Upper lobe of right lung (tissue), 1 donor: Measurements from ENCODE around the gene TPPP. TPM values are rescaled to one million over a fixed set of nuclear protein-coding genes. Genes with fewer than 3 reads are reported as not detected.
A peak's percentile ranks its signal among the peaks of the same experiment; 100 is the strongest.

ENCODE experiments used
- ATAC-seq: fragments of 200-7000 bp; cut with Tn5 transposase; one replicate; pipeline ENCODE4 v1.9.1; 2020; ENCODE audit warnings: mild to moderate bottlenecking, moderate library complexity
- DNase-seq: peaks from one replicate; pipeline ENCODE4 v3.0.0-alpha.2; 2020
- H3K27ac ChIP-seq: fragments of 200-600 bp; one replicate; pipeline ENCODE4 v1.8.0; 2022
- H3K27me3 ChIP-seq: fragments of 200-600 bp; one replicate; pipeline ENCODE4 v1.8.0; 2022; ENCODE audit warnings: mild to moderate bottlenecking
- H3K36me3 ChIP-seq: fragments of 200-600 bp; one replicate; pipeline ENCODE4 v1.8.0; 2022
- H3K4me1 ChIP-seq: fragments of 200-600 bp; one replicate; pipeline ENCODE4 v1.8.0; 2022
- H3K4me3 ChIP-seq: fragments of 200-600 bp; one replicate; pipeline ENCODE4 v1.8.0; 2022; ENCODE audit warnings: mild to moderate bottlenecking
- H3K9me3 ChIP-seq: fragments of 200-600 bp; one replicate; pipeline ENCODE4 v1.8.0; 2022
- CTCF ChIP-seq: fragments of 200-600 bp; IDR thresholded peaks from one replicate; pipeline ENCODE4 v1.8.0; 2022; ENCODE audit warnings: antibody characterized with exemption
- intact Hi-C: fragments of 100-400 bp; cut with DNase I; formaldehyde crosslinking; loops from one replicate; pipeline ENCODE4 v1.11.0; 2022
- total RNA-seq: library from RNA; stranded (reverse); fragmentation: NEBNext Ultra II Directional; extraction: Animal tissue kit (Norgen Biotek cat#: 25700); gene quantifications from one replicate; pipeline ENCODE4 v1.2.1, GENCODE V29; 2021
- donor health status: DM: no; HTN: yes; CAD: no; lungs with severe emphysema.

The TPPP gene
- total RNA-seq, 1 donor from 2014 or later, result 16.1 TPM

GRCh38 chr5:651296-652022 lies 41.7 kb downstream of the TPPP start:
- DNase-seq (no peak), ATAC-seq (no peak)
- intact Hi-C loops, result no loop called here
- Histone ChIP-seq H3K36me3 (peaks cover 4% of the 10 kb centered on the region), H3K27me3 (no peaks in the 10 kb centered on the region), H3K27ac (no peak overlapping the region), H3K4me1 (no peaks in the 10 kb centered on the region), H3K9me3 (no peaks in the 10 kb centered on the region), H3K4me3 (no peak overlapping the region)
- no peak for TF ChIP-seq CTCF

- intact Hi-C loops, result no loop called here
Observed at GRCh38 chr5:647727-648126, 45.4 kb downstream of the TPPP start.

GRCh38 chr5:647311-647710 lies 45.8 kb downstream of the TPPP start:
- ATAC-seq, result no peak
- intact Hi-C loops, result no loop called here
- H3K36me3 ChIP-seq, result peaks cover 4% of the 10 kb centered on the region
- H3K4me1 ChIP-seq, result no peaks in the 10 kb centered on the region
- TF ChIP-seq CTCF, result no peak
- H3K27me3 ChIP-seq, result no peaks in the 10 kb centered on the region
- H3K4me3 ChIP-seq, result no peak overlapping the region
- peak; percentile 44 for DNase-seq
- no peaks in the 10 kb centered on the region for H3K9me3 ChIP-seq
- no peak overlapping the region for H3K27ac ChIP-seq

More at GRCh38 chr5:647727-648126, 45.4 kb downstream of the TPPP start:
- H3K4me3 ChIP-seq, result no peak overlapping the region
- no peak for ATAC-seq
- no peaks in the 10 kb centered on the region for H3K4me1 ChIP-seq
- H3K27ac ChIP-seq, result no peak overlapping the region
- no peak for DNase-seq
- no peaks in the 10 kb centered on the region for H3K27me3 ChIP-seq
- no peaks in the 10 kb centered on the region for H3K9me3 ChIP-seq
- H3K36me3 ChIP-seq, result peaks cover 4% of the 10 kb centered on the region
- TF ChIP-seq CTCF, result no peak

- TF ChIP-seq CTCF, result no peak
- Histone ChIP-seq H3K27ac (no peak overlapping the region), H3K36me3 (peaks cover 4% of the 10 kb centered on the region), H3K4me3 (no peak overlapping the region), H3K4me1 (no peaks in the 10 kb centered on the region), H3K9me3 (no peaks in the 10 kb centered on the region), H3K27me3 (no peaks in the 10 kb centered on the region)
- DNase-seq (peak; percentile 50), ATAC-seq (no peak)
- intact Hi-C loops, result no loop called here
Observed at GRCh38 chr5:646396-647201, 46.6 kb downstream of the TPPP start.

- no peaks in the 10 kb centered on the region for H3K4me1 ChIP-seq
- peaks cover 13% of the 10 kb centered on the region for H3K36me3 ChIP-seq
- intact Hi-C loops, result no loop called here
Observed at GRCh38 chr5:645421-645820, 47.7 kb downstream of the TPPP start.

More at GRCh38 chr5:645421-645820, 47.7 kb downstream of the TPPP start:
- H3K27ac ChIP-seq, result no peak overlapping the region
- DNase-seq (peak; percentile 40), ATAC-seq (no peak)
- H3K9me3 ChIP-seq, result no peaks in the 10 kb centered on the region
- TF ChIP-seq CTCF, result no peak
- no peaks in the 10 kb centered on the region for H3K27me3 ChIP-seq
- no peak overlapping the region for H3K4me3 ChIP-seq
